Breast epithelium (tissue), 3 donors: ENCODE measurements around the gene ACTMAP.

Experiments used
- CTCF ChIP-seq, 3 donors: fragments of 450-650 bp; IDR thresholded peaks; one replicate each; pipeline ENCODE4 v1.5.1; 2016 to 2017; ENCODE audit warnings: antibody characterized with exemption in 3 of 3, mild to moderate bottlenecking in 3 of 3, moderate library complexity in 3 of 3
- POLR2A ChIP-seq: fragments of 450-650 bp; IDR thresholded peaks from one replicate; pipeline ENCODE4 v1.6.1; 2016; ENCODE audit warnings: antibody characterized with exemption, mild to moderate bottlenecking, moderate library complexity
- POLR2AphosphoS5 ChIP-seq, 3 donors: sonication (generic); formaldehyde crosslinking; IDR thresholded peaks; one replicate each; pipeline ENCODE4 v1.6.1; 2017; ENCODE audit warnings: antibody characterized with exemption in 3 of 3

DNA sequence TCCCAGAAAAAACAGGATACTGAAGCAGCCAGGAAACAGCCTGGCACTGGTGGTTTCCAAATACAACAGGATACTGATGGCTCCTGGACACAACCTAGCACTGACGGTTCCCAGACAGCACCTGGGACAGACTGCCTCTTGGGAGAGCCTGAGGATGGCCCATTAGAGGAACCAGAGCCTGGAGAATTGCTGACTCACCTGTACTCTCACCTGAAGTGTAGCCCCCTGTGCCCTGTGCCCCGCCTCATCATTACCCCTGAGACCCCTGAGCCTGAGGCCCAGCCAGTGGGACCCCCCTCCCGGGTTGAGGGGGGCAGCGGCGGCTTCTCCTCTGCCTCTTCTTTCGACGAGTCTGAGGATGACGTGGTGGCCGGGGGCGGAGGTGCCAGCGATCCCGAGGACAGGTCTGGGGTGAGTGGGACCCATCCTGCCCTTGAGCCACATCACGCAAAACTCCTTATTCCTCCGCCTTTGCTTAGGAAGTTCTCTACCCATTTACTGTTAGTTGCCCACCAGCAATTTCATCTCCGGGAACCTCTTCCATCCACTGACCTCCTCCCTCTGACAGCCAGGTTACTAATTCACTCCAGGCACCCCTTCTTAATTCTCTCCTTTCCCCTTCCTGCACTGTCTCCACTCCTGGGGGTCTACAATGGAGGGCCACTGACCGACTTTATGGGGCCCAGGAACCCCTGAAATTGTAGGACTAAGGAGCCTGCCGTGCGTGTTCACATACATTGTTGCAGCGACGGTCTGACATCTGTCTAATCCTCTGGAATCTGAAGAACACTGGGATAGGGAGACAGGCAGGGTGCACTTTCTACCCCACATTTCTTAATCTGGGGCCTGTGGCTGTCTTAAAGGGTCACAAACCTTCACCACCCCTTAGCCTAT is 32.1 kb downstream of the ACTMAP start:
- TF ChIP-seq CTCF (IDR thresholded peaks at IDR 0.05) (no peak), POLR2A (no peak), POLR2AphosphoS5 (IDR thresholded peaks at IDR 0.05) (peak in 1 of 3 donors; percentile 35)
